GM23338 (cell line): Measurements from ENCODE around the gene CD300H. TPM values are rescaled to one million over a fixed set of nuclear protein-coding genes. Genes with fewer than 3 reads are reported as not detected.

Source experiments
- ATAC-seq: fragments of 200-7000 bp; cut with Tn5 transposase; 3 replicates; pipeline ENCODE4 v1.9.1; 2020
- DNase-seq: peaks from one replicate; pipeline ENCODE4 v3.0.0-alpha.2; 2015; ENCODE audit warnings: low spot score
- H2AFZ ChIP-seq: fragments of 200-600 bp; sonication (generic); 2 replicates; pipeline ENCODE4 v1.8.0; 2016; ENCODE audit warnings: antibody characterized with exemption, mild to moderate bottlenecking, moderate library complexity
- H3F3A ChIP-seq: fragments of 200-600 bp; sonication (generic); replicated peaks from 2 replicates; pipeline ENCODE4 v1.8.0; 2017; ENCODE audit warnings: antibody characterized with exemption, mixed run types, low read depth
- H3K27ac ChIP-seq: fragments of 200-600 bp; sonication (generic); 2 replicates; pipeline ENCODE4 v1.6.1; 2016; ENCODE audit warnings: low read depth
- H3K27me3 ChIP-seq: fragments of 200-600 bp; sonication (generic); 2 replicates; pipeline ENCODE4 v1.8.0; 2016; ENCODE audit warnings: mild to moderate bottlenecking, mixed run types, moderate library complexity; ENCODE audit not compliant: insufficient read depth
- H3K36me3 ChIP-seq: fragments of 200-600 bp; sonication (generic); 2 replicates; pipeline ENCODE4 v1.8.0; 2016; ENCODE audit warnings: mild to moderate bottlenecking; ENCODE audit not compliant: insufficient read depth
- H3K4me1 ChIP-seq: fragments of 200-600 bp; sonication (generic); 2 replicates; pipeline ENCODE4 v1.8.0; 2016; ENCODE audit warnings: mild to moderate bottlenecking, moderate library complexity; ENCODE audit not compliant: insufficient read depth
- H3K4me2 ChIP-seq: fragments of 200-600 bp; sonication (generic); 2 replicates; pipeline ENCODE4 v1.7.1; 2017; ENCODE audit warnings: mixed run types
- H3K4me3 ChIP-seq: fragments of 200-600 bp; sonication (generic); 2 replicates; pipeline ENCODE4 v1.6.1; 2016; ENCODE audit warnings: mixed run types
- H3K79me2 ChIP-seq: fragments of 200-600 bp; sonication (generic); replicated peaks from 2 replicates; pipeline ENCODE4 v1.8.0; 2017; ENCODE audit warnings: mild to moderate bottlenecking; ENCODE audit not compliant: insufficient read depth
- H3K9me2 ChIP-seq: fragments of 200-600 bp; sonication (generic); 2 replicates; pipeline ENCODE4 v1.8.0; 2017; ENCODE audit not compliant: insufficient read depth
- H4K20me1 ChIP-seq: fragments of 200-600 bp; sonication (generic); replicated peaks from 2 replicates; pipeline ENCODE4 v1.8.0; 2017; ENCODE audit warnings: mild to moderate bottlenecking; ENCODE audit not compliant: insufficient read depth
- H3K27ac Mint-ChIP-seq: 2 replicates; pipeline ENCODE4 v1.8.0; 2020; ENCODE audit warnings: inconsistent platforms, mild to moderate bottlenecking, moderate library complexity, mixed read lengths
- H3K27me3 Mint-ChIP-seq: 3 replicates; pipeline ENCODE4 v1.8.0; 2022; ENCODE audit warnings: low read depth, mild to moderate bottlenecking, moderate library complexity, mixed read lengths, inconsistent platforms; ENCODE audit not compliant: insufficient read depth, poor library complexity
- H3K36me3 Mint-ChIP-seq: 3 replicates; pipeline ENCODE4 v1.8.0; 2021; ENCODE audit warnings: low read depth, mild to moderate bottlenecking, inconsistent platforms, moderate library complexity, mixed read lengths
- H3K4me1 Mint-ChIP-seq: 3 replicates; pipeline ENCODE4 v1.8.0; 2020; ENCODE audit warnings: mild to moderate bottlenecking, inconsistent platforms, mixed read lengths
- H3K4me3 Mint-ChIP-seq: 3 replicates; pipeline ENCODE4 v1.8.0; 2021; ENCODE audit warnings: moderate library complexity, mild to moderate bottlenecking, inconsistent platforms, mixed read lengths
- H3K9me3 Mint-ChIP-seq: 3 replicates; pipeline ENCODE4 v1.8.0; 2020; ENCODE audit warnings: moderate library complexity, mild to moderate bottlenecking, inconsistent platforms, mixed read lengths
- CREB1 ChIP-seq: fragments of 250-450 bp; sonication (Bioruptor Pico); IDR thresholded peaks from 2 replicates; pipeline ENCODE4 v1.5.0; 2020; ENCODE audit warnings: low read depth, mild to moderate bottlenecking, moderate library complexity
- EZH2 ChIP-seq: fragments of 200-600 bp; sonication (generic); IDR thresholded peaks from one replicate; pipeline ENCODE4 v1.8.0; 2017; ENCODE audit warnings: antibody characterized with exemption, mild to moderate bottlenecking, low read depth; ENCODE audit not compliant: unreplicated experiment
- EZH2phosphoT487 ChIP-seq: fragments of 200-600 bp; sonication (generic); IDR thresholded peaks from one replicate; pipeline ENCODE4 v1.8.1; 2018; ENCODE audit warnings: antibody characterized with exemption; ENCODE audit not compliant: unreplicated experiment
- JUNB ChIP-seq: IDR thresholded peaks from one replicate; pipeline ENCODE4 v1.6.1; 2016; ENCODE audit warnings: antibody characterized with exemption; ENCODE audit not compliant: unreplicated experiment
- NANOG ChIP-seq: IDR thresholded peaks from 2 replicates; pipeline ENCODE4 v1.6.1; 2016; ENCODE audit warnings: antibody characterized with exemption, borderline replicate concordance
- POLR2AphosphoS5 ChIP-seq: IDR thresholded peaks from 2 replicates; pipeline ENCODE4 v1.6.1; 2016; ENCODE audit warnings: antibody characterized with exemption, low read depth
- STAT1 ChIP-seq: IDR thresholded peaks from one replicate; pipeline ENCODE4 v1.6.1; 2016; ENCODE audit warnings: antibody characterized with exemption; ENCODE audit not compliant: unreplicated experiment
- ZNF114 ChIP-seq: fragments of 250-450 bp; sonication (Bioruptor Pico); IDR thresholded peaks from 2 replicates; pipeline ENCODE4 v1.5.0; 2020; ENCODE audit warnings: mild to moderate bottlenecking, moderate library complexity
- ZNF331 ChIP-seq: fragments of 250-450 bp; sonication (Bioruptor Pico); IDR thresholded peaks from 2 replicates; pipeline ENCODE4 v1.5.0; 2020; ENCODE audit warnings: low read depth, mild to moderate bottlenecking, moderate library complexity
- polyA plus RNA-seq: library from polyadenylated mRNA; unstranded; fragments of >200 nt; fragmentation: Nextera tagmentation; extraction: Ambion mirVana; gene quantifications from 2 replicates; pipeline ENCODE4 v1.2.1, GENCODE V29; 2016
- total RNA-seq: library from RNA; depleted of rRNA; stranded (reverse); fragments of >200 nt; shearing (Covaris generic); gene quantifications from 2 replicates; pipeline ENCODE4 v1.2.3, GENCODE V29; 2014
- TF ChIP-seq, protein P1 (sequence below): IDR thresholded peaks from 2 replicates; pipeline ENCODE4 v1.6.1; 2016; ENCODE audit warnings: antibody characterized with exemption
- TF ChIP-seq, protein P2 (sequence below): IDR thresholded peaks from one replicate; pipeline ENCODE4 v1.6.1; 2018; ENCODE audit warnings: antibody characterized with exemption; ENCODE audit not compliant: unreplicated experiment
- TF ChIP-seq, protein P3 (sequence below), 2 experiments: fragments of 200-600 bp in 1 of 2; sonication (generic) in 1 of 2; conservative IDR thresholded peaks; 2 replicates each; pipeline versions ENCODE4 v1.5.1 to v1.6.1; 2016 to 2017; ENCODE audit warnings: antibody characterized with exemption in 2 of 2, low read depth in 2 of 2, mild to moderate bottlenecking in 2 of 2, moderate library complexity in 1 of 2
- TF ChIP-seq, protein P4 (sequence below): fragments of 250-450 bp; sonication (Bioruptor Pico); IDR thresholded peaks from 2 replicates; pipeline ENCODE4 v1.5.0; 2020; ENCODE audit warnings: mild to moderate bottlenecking, moderate library complexity

The CD300H gene
- total and polyA plus RNA-seq, 2 experiments from 2014 or later: not detected

DNA sequence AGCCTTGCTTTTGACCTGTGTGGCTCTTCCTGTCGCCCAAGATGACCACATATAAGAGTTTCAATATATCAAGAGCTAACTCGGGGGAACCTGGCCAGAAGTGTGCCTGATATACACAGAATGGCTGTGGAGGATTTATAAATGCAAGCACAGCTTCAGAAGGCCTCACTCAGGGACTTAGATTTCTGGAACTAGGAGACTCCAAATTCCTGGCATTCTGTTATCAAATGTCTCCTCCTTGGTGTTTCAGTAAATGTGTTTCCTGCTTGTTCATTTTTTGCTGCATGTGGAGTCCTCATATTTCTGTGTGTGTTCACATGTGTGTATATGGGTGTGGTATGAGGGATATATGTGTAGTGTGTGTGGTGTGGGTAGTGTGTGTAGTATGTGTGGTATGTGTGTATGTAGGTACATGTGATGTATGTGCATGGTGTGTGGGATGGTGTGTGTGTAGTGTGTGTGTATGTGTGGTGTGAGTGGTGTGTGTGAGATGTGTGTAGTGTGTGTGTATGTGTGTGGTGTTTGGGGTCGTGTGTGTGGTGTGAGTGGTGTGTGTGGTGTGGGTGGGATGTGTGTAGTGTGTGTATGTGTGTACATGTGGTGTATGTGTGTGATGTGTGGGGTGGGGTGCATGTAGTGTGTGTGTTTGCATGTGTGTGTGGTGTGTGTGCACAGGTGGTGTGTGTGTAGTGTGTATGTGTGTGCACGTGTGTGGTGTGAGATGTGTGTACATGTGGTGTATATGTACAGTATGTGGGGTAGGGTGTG is 981 bp upstream of the CD300H start:
- peaks cover 4% of the 10 kb centered on the region; the same call in 2 of the 3 replicates for H3K4me1 Mint-ChIP-seq
- DNase-seq (no peak), ATAC-seq (no peak)
- Histone ChIP-seq H3K9me2 (no peaks in the 10 kb centered on the region), H3K4me3 (no peak overlapping the region), H3K4me1 (no peaks in the 10 kb centered on the region), H3K36me3 (no peaks in the 10 kb centered on the region), H3K79me2 (no peaks in the 10 kb centered on the region), H3K27ac (no peak overlapping the region), H3F3A (0 out of 2 replicates have a peak, but pooled peaks cover 3% of the 10 kb centered on the region), H3K4me2 (no peak overlapping the region), H3K27me3 (no peaks in the 10 kb centered on the region), H4K20me1 (no peaks in the 10 kb centered on the region), H2AFZ (no peak overlapping the region)
- no peak for TF ChIP-seq CREB1 (CRISPR knock-in tag)
- no peak for TF ChIP-seq POLR2AphosphoS5
- no peak for TF ChIP-seq EZH2
- TF ChIP-seq, protein P1, sequence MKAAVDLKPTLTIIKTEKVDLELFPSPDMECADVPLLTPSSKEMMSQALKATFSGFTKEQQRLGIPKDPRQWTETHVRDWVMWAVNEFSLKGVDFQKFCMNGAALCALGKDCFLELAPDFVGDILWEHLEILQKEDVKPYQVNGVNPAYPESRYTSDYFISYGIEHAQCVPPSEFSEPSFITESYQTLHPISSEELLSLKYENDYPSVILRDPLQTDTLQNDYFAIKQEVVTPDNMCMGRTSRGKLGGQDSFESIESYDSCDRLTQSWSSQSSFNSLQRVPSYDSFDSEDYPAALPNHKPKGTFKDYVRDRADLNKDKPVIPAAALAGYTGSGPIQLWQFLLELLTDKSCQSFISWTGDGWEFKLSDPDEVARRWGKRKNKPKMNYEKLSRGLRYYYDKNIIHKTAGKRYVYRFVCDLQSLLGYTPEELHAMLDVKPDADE: no peak
- TF ChIP-seq, protein P2, sequence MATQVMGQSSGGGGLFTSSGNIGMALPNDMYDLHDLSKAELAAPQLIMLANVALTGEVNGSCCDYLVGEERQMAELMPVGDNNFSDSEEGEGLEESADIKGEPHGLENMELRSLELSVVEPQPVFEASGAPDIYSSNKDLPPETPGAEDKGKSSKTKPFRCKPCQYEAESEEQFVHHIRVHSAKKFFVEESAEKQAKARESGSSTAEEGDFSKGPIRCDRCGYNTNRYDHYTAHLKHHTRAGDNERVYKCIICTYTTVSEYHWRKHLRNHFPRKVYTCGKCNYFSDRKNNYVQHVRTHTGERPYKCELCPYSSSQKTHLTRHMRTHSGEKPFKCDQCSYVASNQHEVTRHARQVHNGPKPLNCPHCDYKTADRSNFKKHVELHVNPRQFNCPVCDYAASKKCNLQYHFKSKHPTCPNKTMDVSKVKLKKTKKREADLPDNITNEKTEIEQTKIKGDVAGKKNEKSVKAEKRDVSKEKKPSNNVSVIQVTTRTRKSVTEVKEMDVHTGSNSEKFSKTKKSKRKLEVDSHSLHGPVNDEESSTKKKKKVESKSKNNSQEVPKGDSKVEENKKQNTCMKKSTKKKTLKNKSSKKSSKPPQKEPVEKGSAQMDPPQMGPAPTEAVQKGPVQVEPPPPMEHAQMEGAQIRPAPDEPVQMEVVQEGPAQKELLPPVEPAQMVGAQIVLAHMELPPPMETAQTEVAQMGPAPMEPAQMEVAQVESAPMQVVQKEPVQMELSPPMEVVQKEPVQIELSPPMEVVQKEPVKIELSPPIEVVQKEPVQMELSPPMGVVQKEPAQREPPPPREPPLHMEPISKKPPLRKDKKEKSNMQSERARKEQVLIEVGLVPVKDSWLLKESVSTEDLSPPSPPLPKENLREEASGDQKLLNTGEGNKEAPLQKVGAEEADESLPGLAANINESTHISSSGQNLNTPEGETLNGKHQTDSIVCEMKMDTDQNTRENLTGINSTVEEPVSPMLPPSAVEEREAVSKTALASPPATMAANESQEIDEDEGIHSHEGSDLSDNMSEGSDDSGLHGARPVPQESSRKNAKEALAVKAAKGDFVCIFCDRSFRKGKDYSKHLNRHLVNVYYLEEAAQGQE: no peak
- TF ChIP-seq, protein P3, sequence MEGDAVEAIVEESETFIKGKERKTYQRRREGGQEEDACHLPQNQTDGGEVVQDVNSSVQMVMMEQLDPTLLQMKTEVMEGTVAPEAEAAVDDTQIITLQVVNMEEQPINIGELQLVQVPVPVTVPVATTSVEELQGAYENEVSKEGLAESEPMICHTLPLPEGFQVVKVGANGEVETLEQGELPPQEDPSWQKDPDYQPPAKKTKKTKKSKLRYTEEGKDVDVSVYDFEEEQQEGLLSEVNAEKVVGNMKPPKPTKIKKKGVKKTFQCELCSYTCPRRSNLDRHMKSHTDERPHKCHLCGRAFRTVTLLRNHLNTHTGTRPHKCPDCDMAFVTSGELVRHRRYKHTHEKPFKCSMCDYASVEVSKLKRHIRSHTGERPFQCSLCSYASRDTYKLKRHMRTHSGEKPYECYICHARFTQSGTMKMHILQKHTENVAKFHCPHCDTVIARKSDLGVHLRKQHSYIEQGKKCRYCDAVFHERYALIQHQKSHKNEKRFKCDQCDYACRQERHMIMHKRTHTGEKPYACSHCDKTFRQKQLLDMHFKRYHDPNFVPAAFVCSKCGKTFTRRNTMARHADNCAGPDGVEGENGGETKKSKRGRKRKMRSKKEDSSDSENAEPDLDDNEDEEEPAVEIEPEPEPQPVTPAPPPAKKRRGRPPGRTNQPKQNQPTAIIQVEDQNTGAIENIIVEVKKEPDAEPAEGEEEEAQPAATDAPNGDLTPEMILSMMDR (conservative IDR thresholded peaks at IDR 0.05; ENCODE audit: low read depth in 2 of 2): no peak
- TF ChIP-seq, protein P4, sequence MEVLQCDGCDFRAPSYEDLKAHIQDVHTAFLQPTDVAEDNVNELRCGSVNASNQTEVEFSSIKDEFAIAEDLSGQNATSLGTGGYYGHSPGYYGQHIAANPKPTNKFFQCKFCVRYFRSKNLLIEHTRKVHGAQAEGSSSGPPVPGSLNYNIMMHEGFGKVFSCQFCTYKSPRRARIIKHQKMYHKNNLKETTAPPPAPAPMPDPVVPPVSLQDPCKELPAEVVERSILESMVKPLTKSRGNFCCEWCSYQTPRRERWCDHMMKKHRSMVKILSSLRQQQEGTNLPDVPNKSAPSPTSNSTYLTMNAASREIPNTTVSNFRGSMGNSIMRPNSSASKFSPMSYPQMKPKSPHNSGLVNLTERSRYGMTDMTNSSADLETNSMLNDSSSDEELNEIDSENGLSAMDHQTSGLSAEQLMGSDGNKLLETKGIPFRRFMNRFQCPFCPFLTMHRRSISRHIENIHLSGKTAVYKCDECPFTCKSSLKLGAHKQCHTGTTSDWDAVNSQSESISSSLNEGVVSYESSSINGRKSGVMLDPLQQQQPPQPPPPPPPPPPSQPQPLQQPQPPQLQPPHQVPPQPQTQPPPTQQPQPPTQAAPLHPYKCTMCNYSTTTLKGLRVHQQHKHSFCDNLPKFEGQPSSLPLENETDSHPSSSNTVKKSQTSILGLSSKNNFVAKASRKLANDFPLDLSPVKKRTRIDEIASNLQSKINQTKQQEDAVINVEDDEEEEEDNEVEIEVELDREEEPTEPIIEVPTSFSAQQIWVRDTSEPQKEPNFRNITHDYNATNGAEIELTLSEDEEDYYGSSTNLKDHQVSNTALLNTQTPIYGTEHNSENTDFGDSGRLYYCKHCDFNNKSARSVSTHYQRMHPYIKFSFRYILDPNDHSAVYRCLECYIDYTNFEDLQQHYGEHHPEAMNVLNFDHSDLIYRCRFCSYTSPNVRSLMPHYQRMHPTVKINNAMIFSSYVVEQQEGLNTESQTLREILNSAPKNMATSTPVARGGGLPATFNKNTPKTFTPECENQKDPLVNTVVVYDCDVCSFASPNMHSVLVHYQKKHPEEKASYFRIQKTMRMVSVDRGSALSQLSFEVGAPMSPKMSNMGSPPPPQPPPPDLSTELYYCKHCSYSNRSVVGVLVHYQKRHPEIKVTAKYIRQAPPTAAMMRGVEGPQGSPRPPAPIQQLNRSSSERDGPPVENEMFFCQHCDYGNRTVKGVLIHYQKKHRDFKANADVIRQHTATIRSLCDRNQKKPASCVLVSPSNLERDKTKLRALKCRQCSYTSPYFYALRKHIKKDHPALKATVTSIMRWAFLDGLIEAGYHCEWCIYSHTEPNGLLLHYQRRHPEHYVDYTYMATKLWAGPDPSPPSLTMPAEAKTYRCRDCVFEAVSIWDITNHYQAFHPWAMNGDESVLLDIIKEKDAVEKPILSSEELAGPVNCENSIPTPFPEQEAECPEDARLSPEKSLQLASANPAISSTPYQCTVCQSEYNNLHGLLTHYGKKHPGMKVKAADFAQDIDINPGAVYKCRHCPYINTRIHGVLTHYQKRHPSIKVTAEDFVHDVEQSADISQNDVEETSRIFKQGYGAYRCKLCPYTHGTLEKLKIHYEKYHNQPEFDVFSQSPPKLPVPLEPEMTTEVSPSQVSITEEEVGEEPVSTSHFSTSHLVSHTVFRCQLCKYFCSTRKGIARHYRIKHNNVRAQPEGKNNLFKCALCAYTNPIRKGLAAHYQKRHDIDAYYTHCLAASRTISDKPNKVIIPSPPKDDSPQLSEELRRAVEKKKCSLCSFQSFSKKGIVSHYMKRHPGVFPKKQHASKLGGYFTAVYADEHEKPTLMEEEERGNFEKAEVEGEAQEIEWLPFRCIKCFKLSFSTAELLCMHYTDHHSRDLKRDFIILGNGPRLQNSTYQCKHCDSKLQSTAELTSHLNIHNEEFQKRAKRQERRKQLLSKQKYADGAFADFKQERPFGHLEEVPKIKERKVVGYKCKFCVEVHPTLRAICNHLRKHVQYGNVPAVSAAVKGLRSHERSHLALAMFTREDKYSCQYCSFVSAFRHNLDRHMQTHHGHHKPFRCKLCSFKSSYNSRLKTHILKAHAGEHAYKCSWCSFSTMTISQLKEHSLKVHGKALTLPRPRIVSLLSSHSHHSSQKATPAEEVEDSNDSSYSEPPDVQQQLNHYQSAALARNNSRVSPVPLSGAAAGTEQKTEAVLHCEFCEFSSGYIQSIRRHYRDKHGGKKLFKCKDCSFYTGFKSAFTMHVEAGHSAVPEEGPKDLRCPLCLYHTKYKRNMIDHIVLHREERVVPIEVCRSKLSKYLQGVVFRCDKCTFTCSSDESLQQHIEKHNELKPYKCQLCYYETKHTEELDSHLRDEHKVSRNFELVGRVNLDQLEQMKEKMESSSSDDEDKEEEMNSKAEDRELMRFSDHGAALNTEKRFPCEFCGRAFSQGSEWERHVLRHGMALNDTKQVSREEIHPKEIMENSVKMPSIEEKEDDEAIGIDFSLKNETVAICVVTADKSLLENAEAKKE (CRISPR knock-in tag): no peak
- no peak for TF ChIP-seq STAT1
- TF ChIP-seq JUNB: no peak
- no peak for TF ChIP-seq EZH2phosphoT487
- no peak for TF ChIP-seq ZNF114
- no peak for TF ChIP-seq ZNF331
- TF ChIP-seq NANOG: no peak
- peaks cover 9% of the 10 kb centered on the region for H3K27me3 Mint-ChIP-seq
- no peak overlapping the region for H3K27ac Mint-ChIP-seq
- no peaks in the 10 kb centered on the region; the same call in 2 of the 3 replicates for H3K9me3 Mint-ChIP-seq
- no peaks in the 10 kb centered on the region; the same call in 2 of the 3 replicates for H3K36me3 Mint-ChIP-seq
- no peak overlapping the region for H3K4me3 Mint-ChIP-seq
